Smooth muscle cell (in vitro differentiated cells): ENCODE data around the gene TM9SF2. TPM values are rescaled to one million over a fixed set of nuclear protein-coding genes. Genes with fewer than 3 reads are reported as not detected.

ENCODE experiments used
- DNase-seq: peaks from one replicate; lab custom pipeline; 2025; ENCODE audit not compliant: unreplicated experiment; lab: John Stamatoyannopoulos, UW
- H2AFZ ChIP-seq: fragments of 200-600 bp; sonication (generic); 2 replicates; pipeline ENCODE4 v1.6.0; 2016; ENCODE audit warnings: antibody characterized with exemption, low read depth, mild to moderate bottlenecking
- H3F3A ChIP-seq: fragments of 200-600 bp; sonication (generic); 2 replicates; pipeline ENCODE4 v1.6.0; 2017; ENCODE audit warnings: antibody characterized with exemption, low read depth
- H3K27ac ChIP-seq: fragments of 200-600 bp; sonication (generic); 2 replicates; pipeline ENCODE4 v1.5.1; 2016; ENCODE audit warnings: low read depth, mild to moderate bottlenecking
- H3K27me3 ChIP-seq: fragments of 200-600 bp; sonication (generic); 2 replicates; pipeline ENCODE4 v1.6.1; 2016; ENCODE audit warnings: low read depth, mild to moderate bottlenecking
- H3K36me3 ChIP-seq: fragments of 200-600 bp; sonication (generic); 2 replicates; pipeline ENCODE4 v1.5.1; 2016; ENCODE audit warnings: low read depth
- H3K4me1 ChIP-seq: fragments of 200-600 bp; sonication (generic); 2 replicates; pipeline ENCODE4 v1.5.1; 2016; ENCODE audit warnings: low read depth
- H3K4me2 ChIP-seq: fragments of 200-600 bp; sonication (generic); 2 replicates; pipeline ENCODE4 v1.6.0; 2016; ENCODE audit warnings: mild to moderate bottlenecking
- H3K4me3 ChIP-seq: fragments of 200-600 bp; sonication (generic); 2 replicates; pipeline ENCODE4 v1.5.1; 2016; ENCODE audit warnings: mild to moderate bottlenecking
- H3K79me2 ChIP-seq: fragments of 200-600 bp; sonication (generic); 2 replicates; pipeline ENCODE4 v1.6.0; 2016; ENCODE audit warnings: low read depth, mild to moderate bottlenecking
- H3K9ac ChIP-seq: fragments of 200-600 bp; sonication (generic); 2 replicates; pipeline ENCODE4 v1.6.0; 2016; ENCODE audit warnings: low read depth
- H3K9me3 ChIP-seq: fragments of 200-600 bp; sonication (generic); replicated peaks from 2 replicates; pipeline ENCODE4 v1.5.1; 2016; ENCODE audit warnings: low read depth
- H4K20me1 ChIP-seq: fragments of 200-600 bp; sonication (generic); 2 replicates; pipeline ENCODE4 v1.6.0; 2016; ENCODE audit warnings: low read depth
- WGBS: methylation state at CpG from one replicate; pipeline ENCODE4 v1.1.7; 2016; ENCODE audit warnings: low lambda C conversion rate; 5-methylcytosine and 5-hydroxymethylcytosine counted together
- polyA plus RNA-seq: library from polyadenylated mRNA; unstranded; fragments of >200 nt; fragmentation: Nextera tagmentation; extraction: Ambion mirVana; gene quantifications from 2 replicates; pipeline ENCODE4 v1.2.1, GENCODE V29; 2016
- total RNA-seq: library from RNA; depleted of rRNA; stranded (reverse); fragments of >200 nt; gene quantifications from 2 replicates; pipeline ENCODE4 v1.2.3, GENCODE V29; 2014
- TF ChIP-seq, protein P1 (sequence below): fragments of 200-600 bp; sonication (generic); IDR thresholded peaks from 2 replicates; pipeline ENCODE4 v1.5.1; 2017; ENCODE audit warnings: borderline replicate concordance, mild to moderate bottlenecking, antibody characterized with exemption; ENCODE audit not compliant: insufficient read depth, poor library complexity, severe bottlenecking

The TM9SF2 gene
- total and polyA plus RNA-seq, 2 experiments from 2014 or later: 195 to 272 TPM

DNA sequence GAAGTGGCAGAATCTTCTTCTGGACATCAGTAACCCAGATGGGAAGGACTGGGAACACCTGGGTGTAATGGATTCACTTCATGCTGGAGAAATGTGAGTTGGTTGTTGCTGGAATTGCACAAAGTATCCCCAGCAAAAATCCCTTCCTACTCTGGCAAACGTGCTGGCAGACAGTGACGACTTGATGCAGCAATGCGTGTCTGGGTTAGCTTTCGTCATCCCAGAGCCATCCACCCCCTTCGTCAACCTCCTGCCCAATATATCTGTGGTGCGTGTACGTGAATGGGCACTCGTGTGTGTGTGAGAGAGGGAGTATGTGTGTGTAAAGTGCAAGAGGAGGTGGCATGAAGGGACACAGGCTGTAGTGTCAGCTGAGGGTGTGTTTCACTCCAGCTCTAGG is 70.9 kb downstream of the TM9SF2 start:
- Histone ChIP-seq H2AFZ (no peak overlapping the region), H3K9ac (peak overlapping the region; percentile 81), H3K4me2 (peak overlapping the region; percentile 67), H4K20me1 (no peaks in the 10 kb centered on the region), H3K79me2 (no peaks in the 10 kb centered on the region), H3K27me3 (no peaks in the 10 kb centered on the region), H3K9me3 (no peaks in the 10 kb centered on the region), H3F3A (peaks cover 4% of the 10 kb centered on the region), H3K36me3 (no peaks in the 10 kb centered on the region), H3K4me1 (no peaks in the 10 kb centered on the region), H3K27ac (peak overlapping the region; percentile 95), H3K4me3 (no peak overlapping the region)
- 39% methylated on average over 8 of the region's 8 CpGs for WGBS
- TF ChIP-seq, protein P1, sequence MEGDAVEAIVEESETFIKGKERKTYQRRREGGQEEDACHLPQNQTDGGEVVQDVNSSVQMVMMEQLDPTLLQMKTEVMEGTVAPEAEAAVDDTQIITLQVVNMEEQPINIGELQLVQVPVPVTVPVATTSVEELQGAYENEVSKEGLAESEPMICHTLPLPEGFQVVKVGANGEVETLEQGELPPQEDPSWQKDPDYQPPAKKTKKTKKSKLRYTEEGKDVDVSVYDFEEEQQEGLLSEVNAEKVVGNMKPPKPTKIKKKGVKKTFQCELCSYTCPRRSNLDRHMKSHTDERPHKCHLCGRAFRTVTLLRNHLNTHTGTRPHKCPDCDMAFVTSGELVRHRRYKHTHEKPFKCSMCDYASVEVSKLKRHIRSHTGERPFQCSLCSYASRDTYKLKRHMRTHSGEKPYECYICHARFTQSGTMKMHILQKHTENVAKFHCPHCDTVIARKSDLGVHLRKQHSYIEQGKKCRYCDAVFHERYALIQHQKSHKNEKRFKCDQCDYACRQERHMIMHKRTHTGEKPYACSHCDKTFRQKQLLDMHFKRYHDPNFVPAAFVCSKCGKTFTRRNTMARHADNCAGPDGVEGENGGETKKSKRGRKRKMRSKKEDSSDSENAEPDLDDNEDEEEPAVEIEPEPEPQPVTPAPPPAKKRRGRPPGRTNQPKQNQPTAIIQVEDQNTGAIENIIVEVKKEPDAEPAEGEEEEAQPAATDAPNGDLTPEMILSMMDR: no peak
- DNase-seq: no peak

DNA sequence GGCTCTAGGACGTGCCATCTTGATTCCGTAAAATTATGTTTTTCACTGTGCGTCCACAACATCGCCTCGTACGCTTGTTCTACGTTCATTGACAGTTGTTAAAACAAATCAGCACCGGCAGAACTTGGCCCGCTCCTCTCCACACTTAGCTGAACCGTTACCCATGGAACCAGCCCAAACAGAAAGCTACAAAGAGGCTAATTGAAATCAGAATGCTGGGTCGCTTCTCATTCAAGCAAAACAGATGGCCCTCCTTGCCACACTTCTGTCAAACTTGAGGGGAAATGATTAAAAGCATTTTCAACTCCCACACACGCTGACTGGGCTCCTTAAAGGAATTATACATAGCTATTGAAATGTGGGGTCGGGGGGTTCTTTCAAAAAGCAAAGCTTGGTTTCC is 71.6 kb downstream of the TM9SF2 start:
- peak overlapping the region; percentile 67 for H3K4me2 ChIP-seq
- no peaks in the 10 kb centered on the region for H3K79me2 ChIP-seq
- H3K9me3 ChIP-seq: no peaks in the 10 kb centered on the region
- no peaks in the 10 kb centered on the region for H3K27me3 ChIP-seq
- no peak for DNase-seq
- H3F3A ChIP-seq: peaks cover 4% of the 10 kb centered on the region
- H3K27ac ChIP-seq: peak overlapping the region; percentile 95
- no peaks in the 10 kb centered on the region for H3K4me1 ChIP-seq
- H2AFZ ChIP-seq: no peak overlapping the region
- WGBS: 66% methylated on average over 13 of the region's 13 CpGs
- no peaks in the 10 kb centered on the region for H3K36me3 ChIP-seq
- no peak overlapping the region for H3K4me3 ChIP-seq
- no peaks in the 10 kb centered on the region for H4K20me1 ChIP-seq
- peak overlapping the region; percentile 81 for H3K9ac ChIP-seq
- TF ChIP-seq, protein P1: no peak

DNA sequence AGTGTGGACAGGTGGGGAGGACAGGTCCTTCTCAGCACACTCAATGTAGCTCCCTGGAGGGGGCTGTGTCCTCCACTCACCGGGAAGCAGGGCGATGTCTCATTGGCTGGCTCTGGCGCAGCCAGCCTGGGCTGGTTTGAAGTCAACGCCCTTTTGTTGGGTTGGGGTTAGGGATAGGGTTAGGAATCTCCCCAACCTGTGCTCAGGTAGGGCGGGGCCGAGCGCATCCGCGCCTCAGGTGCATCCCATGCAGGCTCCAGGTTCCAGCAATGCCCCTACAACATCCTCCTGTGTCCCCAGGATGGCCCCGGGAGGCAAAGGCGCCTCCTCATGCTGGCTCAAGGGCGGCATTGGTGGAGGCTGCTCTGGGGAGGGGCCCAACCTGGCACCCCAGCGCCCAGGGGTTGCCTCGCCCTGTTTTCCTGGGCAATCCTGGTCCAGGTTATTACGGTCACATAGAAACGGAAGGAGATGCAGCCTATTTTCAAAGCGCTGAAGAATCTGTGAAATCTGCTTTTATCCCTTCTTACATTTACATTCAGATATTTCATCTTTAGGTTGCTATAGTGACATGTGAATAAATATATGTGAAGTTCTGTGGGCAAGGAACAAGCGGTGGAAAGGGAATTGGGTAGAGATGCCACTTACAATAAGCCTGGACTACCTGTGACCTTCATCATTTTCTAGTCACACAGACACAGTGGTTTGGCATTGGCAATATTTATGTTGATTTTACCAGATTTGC is 74.3 kb downstream of the TM9SF2 start:
- no peaks in the 10 kb centered on the region for H3K27me3 ChIP-seq
- H3K36me3 ChIP-seq: no peaks in the 10 kb centered on the region
- no peak overlapping the region for H3K27ac ChIP-seq
- H3K4me1 ChIP-seq: no peaks in the 10 kb centered on the region
- no peaks in the 10 kb centered on the region for H3K79me2 ChIP-seq
- H3K9me3 ChIP-seq: no peaks in the 10 kb centered on the region
- TF ChIP-seq, protein P1: no peak
- no peak overlapping the region for H2AFZ ChIP-seq
- no peaks in the 10 kb centered on the region for H4K20me1 ChIP-seq
- WGBS: 90% methylated on average over 18 of the region's 18 CpGs
- H3K4me2 ChIP-seq: no peak overlapping the region
- peaks cover 4% of the 10 kb centered on the region for H3F3A ChIP-seq
- no peak for DNase-seq
- H3K9ac ChIP-seq: no peak overlapping the region
- no peak overlapping the region for H3K4me3 ChIP-seq
